Epidermal melanocyte (primary cell): Measurements from ENCODE around the gene PNP.
A peak's percentile ranks its signal among the peaks of the same experiment; 100 is the strongest.
"Not testable (repeated sequence)": the region's sequence is repeated elsewhere in the genome, so short reads cannot be mapped to it uniquely, and the experiment has no call there.

Experiments
- DNase-seq: peaks from one replicate; pipeline ENCODE4 v3.0.0; 2011; ENCODE audit warnings: low spot score; ENCODE audit not compliant: insufficient read length

Gene PNP

DNA sequence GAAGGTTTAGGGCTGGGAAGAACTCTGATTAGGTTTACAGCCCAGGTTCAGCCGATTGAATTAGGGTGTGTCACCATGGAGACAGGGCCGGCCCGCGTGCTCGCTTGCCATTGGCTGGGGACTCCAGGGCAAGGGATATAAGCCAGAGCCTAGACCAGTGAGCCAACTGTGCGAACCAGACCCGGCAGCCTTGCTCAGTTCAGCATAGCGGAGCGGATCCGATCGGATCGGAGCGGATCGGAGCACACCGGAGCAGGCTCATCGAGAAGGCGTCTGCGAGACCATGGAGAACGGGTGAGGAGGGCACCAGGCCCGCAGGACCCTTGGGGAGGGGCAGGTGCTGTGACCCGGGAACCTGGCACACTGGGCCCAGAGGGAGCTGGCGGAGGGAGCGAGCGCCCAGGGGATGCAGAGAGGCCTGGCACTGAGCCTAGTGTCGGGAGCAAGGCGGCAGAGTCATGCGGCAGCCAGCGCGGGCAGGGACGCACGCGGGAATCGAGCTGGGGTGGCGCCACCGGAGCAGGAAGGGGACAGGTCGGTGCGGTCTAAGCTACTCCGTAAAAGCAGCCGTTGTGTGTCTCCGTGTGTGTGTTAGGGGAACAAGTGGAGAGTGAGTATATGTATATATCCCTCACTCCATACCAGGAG lies at the start of gene PNP:
PNP (plus strand) TSS at position 165 of the 648 bp plus-strand sequence; CDS start at position 284, 119 bp downstream.
- peak; percentile 94 for DNase-seq

DNA sequence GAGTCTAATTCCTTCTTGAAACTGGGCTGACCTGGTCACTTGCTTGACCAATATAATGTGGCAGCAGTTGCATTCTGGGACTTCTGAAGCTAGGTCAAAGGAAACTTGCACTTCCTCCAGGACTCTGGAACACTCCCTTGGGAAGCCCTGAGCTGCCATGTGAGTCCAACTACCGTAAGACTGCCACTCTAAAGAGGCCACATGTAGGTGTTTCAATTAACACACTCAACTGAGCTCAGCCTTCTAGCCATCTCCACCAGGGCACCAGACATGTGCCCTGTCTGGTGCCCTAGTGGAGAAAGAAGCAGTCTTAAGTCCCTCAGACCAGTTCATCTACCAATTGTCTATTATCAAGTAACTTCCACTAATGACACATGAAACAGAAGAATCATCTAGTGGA lies 49.8 kb upstream of the PNP start:
- DNase-seq: no peak

- DNase-seq: no peak
Measured at GRCh38 chr14:20421267-20421666, 47.9 kb upstream of the PNP start.

GRCh38 chr14:20422886-20423285 lies 46.3 kb upstream of the PNP start:
- no peak for DNase-seq

GRCh38 chr14:20424851-20425250 lies 44.4 kb upstream of the PNP start:
- DNase-seq: no peak

DNA sequence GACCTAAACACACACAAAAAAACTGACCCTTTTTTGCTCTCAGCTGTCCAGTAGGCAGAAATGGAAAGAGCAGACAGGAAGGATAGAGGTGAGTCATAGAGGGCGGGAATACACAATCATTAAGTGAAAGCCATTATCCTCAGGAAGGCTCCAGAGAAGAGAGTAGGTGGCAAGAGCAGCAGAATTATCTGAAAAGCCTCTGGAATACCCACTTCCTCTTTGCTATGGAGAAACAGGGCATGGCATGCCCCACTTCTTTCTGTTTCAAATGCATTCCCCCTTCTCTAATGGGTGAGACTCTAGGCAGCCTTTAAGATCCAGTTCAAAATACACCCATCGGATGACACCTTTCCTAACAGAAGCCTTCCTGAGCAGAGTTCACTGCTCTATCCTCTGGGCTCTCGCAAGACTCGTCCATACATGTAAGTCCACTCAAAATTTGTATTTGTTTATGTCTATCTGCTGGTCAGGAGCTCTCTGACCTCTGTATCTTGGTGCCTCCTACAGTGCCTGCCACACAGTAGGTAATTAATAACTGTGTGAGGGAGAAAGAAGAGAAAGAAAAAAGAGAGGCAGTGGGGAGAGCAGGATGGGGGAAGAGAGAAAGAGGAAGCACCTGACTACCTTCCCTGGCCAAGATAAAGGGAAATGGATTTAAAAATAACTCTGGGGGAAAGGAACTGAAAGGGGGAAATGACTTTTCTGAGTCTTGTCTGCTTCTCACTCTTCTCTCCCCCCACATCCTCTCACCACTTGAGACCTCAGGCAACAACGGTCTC lies 41.8 kb upstream of the PNP start:
- no peak for DNase-seq

DNA sequence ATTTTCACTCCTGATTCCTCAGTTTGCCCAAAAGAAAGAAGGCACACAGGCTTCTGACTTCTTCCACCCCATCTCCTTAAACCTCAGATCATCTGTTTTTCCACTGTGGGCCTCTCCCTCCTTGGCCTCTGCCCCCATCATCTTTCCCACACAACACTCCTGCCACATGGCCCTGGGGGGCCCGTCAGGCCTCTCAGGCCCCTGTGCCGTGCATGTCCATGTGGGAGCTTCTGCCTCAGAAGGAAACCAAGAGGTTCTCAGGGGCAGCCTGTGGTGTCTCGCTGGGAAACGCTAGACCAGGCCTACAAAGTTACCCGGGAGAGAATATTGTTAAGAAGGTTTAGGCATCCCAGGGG lies 41.2 kb upstream of the PNP start:
- no peak for DNase-seq

GRCh38 chr14:20428802-20429201 lies 40.4 kb upstream of the PNP start:
- DNase-seq: no peak

DNA sequence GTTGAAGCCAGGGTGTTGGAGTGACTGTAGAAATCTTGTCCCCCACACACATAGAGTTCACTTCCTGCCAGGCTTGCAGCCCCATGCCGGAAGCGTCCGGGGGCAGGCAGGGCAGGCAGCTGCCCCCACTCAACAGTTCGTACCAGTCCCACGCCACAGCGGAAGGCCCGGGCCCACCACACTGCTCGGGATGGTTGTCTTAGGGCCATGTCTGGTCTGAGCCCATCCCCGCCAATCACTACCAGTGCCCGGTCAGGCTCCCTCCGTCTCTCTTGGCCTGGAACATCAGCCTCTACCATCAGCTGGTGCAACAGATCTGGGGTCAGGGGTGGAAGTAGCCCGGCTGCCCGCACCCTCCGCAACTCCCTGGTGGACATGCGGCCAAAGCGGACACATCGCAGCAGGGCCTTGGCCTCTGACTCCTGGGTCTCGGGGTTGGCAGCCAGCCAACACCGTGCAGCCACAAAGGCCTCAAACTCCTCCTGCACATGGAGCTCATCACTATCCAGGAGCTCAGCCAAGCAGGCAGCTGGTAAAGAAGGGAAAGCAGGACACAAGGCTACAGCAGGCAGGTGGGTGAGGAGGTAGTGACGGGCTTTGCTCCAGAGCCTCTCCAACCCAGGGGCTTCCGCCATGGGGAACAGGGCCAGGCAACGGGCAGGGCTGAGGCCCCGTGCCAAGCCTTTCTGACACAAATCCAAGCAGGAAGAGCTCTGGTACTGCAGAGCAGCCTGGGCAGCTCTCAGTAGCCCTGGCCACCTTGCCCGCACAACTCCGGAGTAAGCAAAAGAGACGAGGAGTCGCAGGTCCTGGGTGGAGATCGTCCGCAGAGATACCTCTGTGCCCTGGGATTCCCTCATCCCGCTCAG lies 39.2 kb upstream of the PNP start:
- no peak for DNase-seq

- DNase-seq: no peak
Measured at GRCh38 chr14:20434701-20435581, 34.3 kb upstream of the PNP start.

- no peak for DNase-seq
Measured at GRCh38 chr14:20435582-20436362, 33.4 kb upstream of the PNP start, which contains the start of gene KLHL33. KLHL33 (minus strand) TSS chr14:20436166; CDS start chr14:20435811, 355 bp downstream.

GRCh38 chr14:20436363-20436755 lies 32.8 kb upstream of the PNP start:
- no peak for DNase-seq

DNA sequence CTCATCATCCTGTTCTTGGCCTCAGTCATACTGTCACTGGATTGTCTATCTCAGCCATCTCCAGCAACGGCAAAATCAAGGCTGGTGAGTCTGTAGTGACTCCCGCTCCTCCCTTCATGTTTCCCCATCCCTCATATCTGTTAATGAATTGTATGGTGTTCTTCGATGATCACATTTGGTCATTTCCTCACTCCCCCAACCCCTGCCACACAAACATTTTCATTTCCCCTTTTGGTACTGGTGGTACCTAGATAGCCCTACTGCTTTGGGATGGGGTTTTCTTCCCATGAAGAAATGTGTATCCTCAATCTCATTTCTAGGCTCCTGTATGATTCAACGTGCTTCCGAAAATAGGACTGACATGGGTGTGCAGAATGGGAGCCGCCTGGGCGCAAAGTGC lies 30.5 kb upstream of the PNP start:
- DNase-seq: no peak

- DNase-seq: no peak
Measured at GRCh38 chr14:20440465-20440864, 28.7 kb upstream of the PNP start.

GRCh38 chr14:20440882-20441281 lies 28.3 kb upstream of the PNP start:
- no peak for DNase-seq

- DNase-seq: no peak
Measured at GRCh38 chr14:20441461-20441860, 27.7 kb upstream of the PNP start.

GRCh38 chr14:20443650-20444049 lies 25.6 kb upstream of the PNP start:
- DNase-seq: not testable (repeated sequence)

DNA sequence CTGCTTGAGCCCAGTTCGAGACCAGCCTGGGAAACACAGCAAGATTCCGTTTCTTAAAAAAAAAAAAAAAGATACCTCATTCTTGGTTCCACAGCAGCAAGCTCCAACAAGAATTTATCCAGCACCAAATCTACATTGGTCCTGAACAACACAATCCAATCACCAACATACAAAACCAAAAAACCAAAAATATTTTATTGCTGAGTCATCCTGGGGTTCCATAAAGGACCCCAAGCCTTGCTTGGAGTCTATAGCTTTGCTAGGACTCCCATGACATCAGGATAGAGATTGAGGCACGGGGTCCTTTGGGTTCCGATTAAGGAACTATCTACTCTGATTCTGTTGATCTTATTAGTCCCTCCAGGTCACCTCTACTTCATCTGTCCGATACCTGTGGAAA lies 22.3 kb upstream of the PNP start:
- no peak for DNase-seq

DNA sequence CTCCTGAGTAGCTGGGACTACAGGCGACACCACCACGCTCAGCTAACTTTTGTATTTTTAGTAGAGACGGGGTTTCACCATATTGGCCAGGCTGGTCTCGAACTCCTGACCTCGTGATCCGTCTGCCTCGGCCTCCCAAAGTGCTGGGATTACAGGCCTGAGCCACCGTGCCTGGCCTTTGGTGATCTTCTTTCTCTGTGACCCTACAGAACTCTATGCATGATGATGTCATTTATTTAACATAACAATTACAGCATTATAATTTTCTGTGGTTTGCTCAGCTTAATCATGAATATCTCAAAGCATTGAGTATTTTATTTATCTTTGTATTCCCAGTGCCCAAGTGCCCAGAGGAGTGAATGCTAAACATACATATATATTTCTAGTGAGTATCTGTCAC lies 16.4 kb upstream of the PNP start:
- not testable (repeated sequence) for DNase-seq
